Right cardiac atrium (tissue), 5 donors: Measurements from ENCODE around the gene MAP2K5. TPM values are rescaled to one million over a fixed set of nuclear protein-coding genes. Genes with fewer than 3 reads are reported as not detected.

Source experiments
- ATAC-seq, 2 donors: fragments of 200-7000 bp; cut with Tn5 transposase; one replicate each; pipeline versions ENCODE4 v1.8.0 to v1.9.1; 2020; ENCODE audit warnings: moderate library complexity in 2 of 2, mild to moderate bottlenecking in 1 of 2
- DNase-seq, 3 donors: peaks; one replicate each; pipeline ENCODE4 v3.0.0-alpha.2; 2020
- H3K27ac ChIP-seq: one replicate; pipeline ENCODE4 v1.5.1; 2013; ENCODE audit warnings: mild to moderate bottlenecking, low read length, control low read depth, moderate library complexity
- H3K27me3 ChIP-seq: one replicate; pipeline ENCODE4 v1.6.1; 2013; ENCODE audit not compliant: control insufficient read depth, insufficient read depth
- H3K4me1 ChIP-seq: one replicate; pipeline ENCODE4 v1.6.1; 2013; ENCODE audit warnings: low read length; ENCODE audit not compliant: control insufficient read depth, insufficient read depth
- H3K4me3 ChIP-seq: one replicate; pipeline ENCODE4 v1.5.1; 2013; ENCODE audit warnings: low read length, control low read depth
- H3K9me3 ChIP-seq: one replicate; pipeline ENCODE4 v1.6.1; 2013; ENCODE audit warnings: low read length; ENCODE audit not compliant: control insufficient read depth
- WGBS: extraction: QIAGEN DNeasy Blood & Tissue Kit; methylation state at CpG from one replicate; pipeline ENCODE4 v1.1.7; 2013; 5-methylcytosine and 5-hydroxymethylcytosine counted together
- intact Hi-C, 4 donors: fragments of 100-400 bp; cut with DNase I; formaldehyde crosslinking; loops; one replicate each; pipeline versions ENCODE4 v1.11.0 to v1.14.0; 2022 to 2023
- polyA plus RNA-seq: library from polyadenylated mRNA; stranded (reverse); fragments of 200-250 nt; gene quantifications from one replicate; pipeline ENCODE4 v1.2.3, GENCODE V29; 2013
- total RNA-seq, 4 donors: library from RNA; stranded (reverse); fragmentation: NEBNext Ultra II Directional; extraction: Animal tissue kit (Norgen Biotek cat#: 25700); gene quantifications; one replicate each; pipeline ENCODE4 v1.2.1, GENCODE V29; 2021
- donor health status: healthy with polysubstance abuse.
- donor health status: DM: no; HTN: yes; CAD: no.
- donor health status: DM: no; HTN: no; CAD: no.
- donor health status: DM: no; HTN: yes; CAD: no; lungs with severe emphysema.
- donor health status: DM: yes; HTN: yes; CAD: no.

MAP2K5 gene
- total and polyA plus RNA-seq, 5 donors, result 9.0 to 16.6 (median 14.9) TPM

GRCh38 chr15:67674983-67675382 lies 132.5 kb downstream of the MAP2K5 start:
- 95% methylated on average over 3 of the region's 3 CpGs for WGBS

GRCh38 chr15:67678089-67678488 lies 135.6 kb downstream of the MAP2K5 start:
- no peaks in the 10 kb centered on the region for H3K9me3 ChIP-seq
- no peaks in the 10 kb centered on the region for H3K27me3 ChIP-seq
- no peak for DNase-seq
- intact Hi-C loops, result no loop called here
- no peaks in the 10 kb centered on the region for H3K4me1 ChIP-seq
- ATAC-seq, result no peak
- no peak overlapping the region for H3K4me3 ChIP-seq
- H3K27ac ChIP-seq, result no peak overlapping the region
- 94% methylated on average over 2 of the region's 2 CpGs for WGBS

More at GRCh38 chr15:67674983-67675382, 132.5 kb downstream of the MAP2K5 start:
- H3K4me3 ChIP-seq, result no peak overlapping the region
- DNase-seq, result no peak
- ATAC-seq, result no peak
- H3K4me1 ChIP-seq, result no peaks in the 10 kb centered on the region
- no peak overlapping the region for H3K27ac ChIP-seq
- H3K27me3 ChIP-seq, result no peaks in the 10 kb centered on the region
- no peaks in the 10 kb centered on the region for H3K9me3 ChIP-seq
- intact Hi-C loops, result no loop called here

- WGBS, result 90% methylated on average over 5 of the region's 5 CpGs
- Histone ChIP-seq H3K9me3 (no peaks in the 10 kb centered on the region), H3K27me3 (no peaks in the 10 kb centered on the region), H3K27ac (no peak overlapping the region), H3K4me3 (no peak overlapping the region), H3K4me1 (no peaks in the 10 kb centered on the region)
- DNase-seq (no peak), ATAC-seq (no peak)
- intact Hi-C loops, result no loop called here
Observed at GRCh38 chr15:67678993-67679392, 136.5 kb downstream of the MAP2K5 start.

GRCh38 chr15:67680641-67681040 lies 138.1 kb downstream of the MAP2K5 start:
- DNase-seq, result no peak
- ATAC-seq, result no peak
- Histone ChIP-seq H3K27ac (no peak overlapping the region), H3K4me1 (no peaks in the 10 kb centered on the region), H3K9me3 (no peaks in the 10 kb centered on the region), H3K27me3 (no peaks in the 10 kb centered on the region), H3K4me3 (no peak overlapping the region)
- intact Hi-C loops, result no loop called here
- WGBS, result 55% methylated on average over 2 of the region's 2 CpGs

GRCh38 chr15:67685008-67685599 lies 142.6 kb downstream of the MAP2K5 start:
- ATAC-seq, result no peak
- 80% methylated on average over 3 of the region's 3 CpGs for WGBS
- no peaks in the 10 kb centered on the region for H3K27me3 ChIP-seq
- H3K4me1 ChIP-seq, result no peaks in the 10 kb centered on the region
- DNase-seq, result no peak
- intact Hi-C loops, result no loop called here
- H3K9me3 ChIP-seq, result no peaks in the 10 kb centered on the region
- no peak overlapping the region for H3K4me3 ChIP-seq
- H3K27ac ChIP-seq, result no peak overlapping the region

- Histone ChIP-seq H3K4me1 (no peaks in the 10 kb centered on the region), H3K27ac (no peak overlapping the region), H3K27me3 (no peaks in the 10 kb centered on the region), H3K4me3 (no peak overlapping the region), H3K9me3 (no peaks in the 10 kb centered on the region)
- ATAC-seq (no peak), DNase-seq (no peak)
- intact Hi-C loops, result no loop called here
- WGBS, result 95% methylated on average over 2 of the region's 2 CpGs
Observed at GRCh38 chr15:67685716-67686115, 143.2 kb downstream of the MAP2K5 start.

GRCh38 chr15:67690936-67691335 lies 148.4 kb downstream of the MAP2K5 start:
- Histone ChIP-seq H3K4me1 (no peaks in the 10 kb centered on the region), H3K27me3 (no peaks in the 10 kb centered on the region), H3K9me3 (no peaks in the 10 kb centered on the region), H3K27ac (no peak overlapping the region), H3K4me3 (no peak overlapping the region)
- no peak for DNase-seq
- intact Hi-C loops, result no loop called here
- 86% methylated on average over 3 of the region's 3 CpGs for WGBS
- no peak for ATAC-seq

GRCh38 chr15:67691450-67691849 lies 148.9 kb downstream of the MAP2K5 start:
- Histone ChIP-seq H3K4me3 (no peak overlapping the region), H3K27me3 (no peaks in the 10 kb centered on the region), H3K27ac (no peak overlapping the region), H3K4me1 (no peaks in the 10 kb centered on the region), H3K9me3 (no peaks in the 10 kb centered on the region)
- intact Hi-C loops, result no loop called here
- 73% methylated on average over 4 of the region's 4 CpGs for WGBS
- DNase-seq, result no peak
- ATAC-seq, result no peak

GRCh38 chr15:67692573-67692972 lies 150.1 kb downstream of the MAP2K5 start:
- ATAC-seq (no peak), DNase-seq (no peak)
- Histone ChIP-seq H3K4me3 (no peak overlapping the region), H3K4me1 (no peaks in the 10 kb centered on the region), H3K27me3 (no peaks in the 10 kb centered on the region), H3K9me3 (no peaks in the 10 kb centered on the region), H3K27ac (no peak overlapping the region)
- 84% methylated on average over 3 of the region's 3 CpGs for WGBS
- intact Hi-C loops, result no loop called here

- H3K9me3 ChIP-seq, result no peaks in the 10 kb centered on the region
- no peak overlapping the region for H3K27ac ChIP-seq
- H3K4me3 ChIP-seq, result no peak overlapping the region
- ATAC-seq (no peak), DNase-seq (no peak)
- 100% methylated on average over 1 of the region's 1 CpG for WGBS
- intact Hi-C loops, result no loop called here
- H3K27me3 ChIP-seq, result no peaks in the 10 kb centered on the region
- no peaks in the 10 kb centered on the region for H3K4me1 ChIP-seq
Observed at GRCh38 chr15:67696087-67696486, 153.6 kb downstream of the MAP2K5 start.

- H3K27me3 ChIP-seq, result no peaks in the 10 kb centered on the region
- WGBS, result 92% methylated on average over 2 of the region's 2 CpGs
- no peaks in the 10 kb centered on the region for H3K4me1 ChIP-seq
- ATAC-seq (no peak), DNase-seq (no peak)
- H3K4me3 ChIP-seq, result no peak overlapping the region
- intact Hi-C loops, result no loop called here
- no peaks in the 10 kb centered on the region for H3K9me3 ChIP-seq
- H3K27ac ChIP-seq, result no peak overlapping the region
Observed at GRCh38 chr15:67700023-67700422, 157.5 kb downstream of the MAP2K5 start.

GRCh38 chr15:67701669-67702068 lies 159.2 kb downstream of the MAP2K5 start:
- DNase-seq, result no peak
- Histone ChIP-seq H3K4me1 (no peaks in the 10 kb centered on the region), H3K27ac (no peak overlapping the region), H3K27me3 (no peaks in the 10 kb centered on the region), H3K9me3 (no peaks in the 10 kb centered on the region), H3K4me3 (no peak overlapping the region)
- no peak for ATAC-seq
- intact Hi-C loops, result no loop called here
- WGBS, result 98% methylated on average over 2 of the region's 2 CpGs
